ENCODE data around the gene GRIN2C.

DNA sequence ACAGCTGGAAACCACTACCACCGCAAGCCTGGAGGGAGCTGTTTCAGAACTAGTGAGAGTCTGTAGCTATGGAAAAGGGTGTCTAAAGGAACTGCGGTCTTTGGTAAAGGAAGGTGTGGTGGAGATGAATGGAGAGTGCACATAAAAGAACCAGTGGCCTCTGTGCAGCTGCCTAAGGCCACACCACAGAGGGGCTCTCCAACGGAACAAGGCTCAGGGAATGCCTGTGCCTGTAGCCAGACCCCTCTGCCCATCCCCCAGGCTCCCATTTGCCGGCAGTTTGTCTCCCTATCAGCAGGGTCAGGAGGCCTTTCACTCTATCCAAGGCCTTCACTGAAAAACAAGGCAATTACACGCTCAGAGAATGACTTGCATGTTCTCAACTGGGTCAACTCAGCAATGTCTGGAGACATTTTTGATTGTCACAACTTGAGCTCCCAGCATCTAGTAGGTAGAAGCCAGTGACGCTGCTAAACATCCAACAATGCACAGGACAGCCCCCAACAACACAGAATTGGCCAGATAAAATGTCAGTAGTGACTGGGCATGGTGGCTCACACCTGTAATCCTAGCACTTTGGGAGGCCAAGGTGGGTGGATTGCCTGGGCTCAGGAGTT lies 16.4 kb upstream of the GRIN2C start:
- TF ChIP-seq POLR2AphosphoS5 (IDR thresholded peaks at IDR 0.05; ENCODE audit: low read depth, low read length) (no peak), FOXP2 (optimal IDR thresholded peaks at IDR 0.05; ENCODE audit: borderline replicate concordance, extremely low read depth, extremely low read length, insufficient read depth) (no peak)
- TF ChIP-seq, protein P1, sequence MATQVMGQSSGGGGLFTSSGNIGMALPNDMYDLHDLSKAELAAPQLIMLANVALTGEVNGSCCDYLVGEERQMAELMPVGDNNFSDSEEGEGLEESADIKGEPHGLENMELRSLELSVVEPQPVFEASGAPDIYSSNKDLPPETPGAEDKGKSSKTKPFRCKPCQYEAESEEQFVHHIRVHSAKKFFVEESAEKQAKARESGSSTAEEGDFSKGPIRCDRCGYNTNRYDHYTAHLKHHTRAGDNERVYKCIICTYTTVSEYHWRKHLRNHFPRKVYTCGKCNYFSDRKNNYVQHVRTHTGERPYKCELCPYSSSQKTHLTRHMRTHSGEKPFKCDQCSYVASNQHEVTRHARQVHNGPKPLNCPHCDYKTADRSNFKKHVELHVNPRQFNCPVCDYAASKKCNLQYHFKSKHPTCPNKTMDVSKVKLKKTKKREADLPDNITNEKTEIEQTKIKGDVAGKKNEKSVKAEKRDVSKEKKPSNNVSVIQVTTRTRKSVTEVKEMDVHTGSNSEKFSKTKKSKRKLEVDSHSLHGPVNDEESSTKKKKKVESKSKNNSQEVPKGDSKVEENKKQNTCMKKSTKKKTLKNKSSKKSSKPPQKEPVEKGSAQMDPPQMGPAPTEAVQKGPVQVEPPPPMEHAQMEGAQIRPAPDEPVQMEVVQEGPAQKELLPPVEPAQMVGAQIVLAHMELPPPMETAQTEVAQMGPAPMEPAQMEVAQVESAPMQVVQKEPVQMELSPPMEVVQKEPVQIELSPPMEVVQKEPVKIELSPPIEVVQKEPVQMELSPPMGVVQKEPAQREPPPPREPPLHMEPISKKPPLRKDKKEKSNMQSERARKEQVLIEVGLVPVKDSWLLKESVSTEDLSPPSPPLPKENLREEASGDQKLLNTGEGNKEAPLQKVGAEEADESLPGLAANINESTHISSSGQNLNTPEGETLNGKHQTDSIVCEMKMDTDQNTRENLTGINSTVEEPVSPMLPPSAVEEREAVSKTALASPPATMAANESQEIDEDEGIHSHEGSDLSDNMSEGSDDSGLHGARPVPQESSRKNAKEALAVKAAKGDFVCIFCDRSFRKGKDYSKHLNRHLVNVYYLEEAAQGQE (IDR thresholded peaks at IDR 0.05; ENCODE audit: insufficient read depth in 1 of 2, low read depth in 2 of 2, low read length in 2 of 2), result no peak

All from PFSK-1 (cell line).